Retinal pigment epithelial cell (primary cell): ENCODE data around the gene TTC32.
"Not testable (repeated sequence)": the region's sequence is repeated elsewhere in the genome, so short reads cannot be mapped to it uniquely, and the experiment has no call there.

Experiments used
- DNase-seq: peaks from one replicate; pipeline ENCODE4 v3.0.0-alpha.2; 2010; ENCODE audit warnings: low read depth
- H3K4me3 ChIP-seq: 2 replicates; pipeline ENCODE4 v1.5.1; 2011; ENCODE audit warnings: mild to moderate bottlenecking, low read length, control low read depth, moderate library complexity
- CTCF ChIP-seq: conservative IDR thresholded peaks from 2 replicates; pipeline ENCODE4 v1.5.1; 2011; ENCODE audit warnings: low read depth, low read length, control low read depth, inconsistent platforms

Gene TTC32

GRCh38 chr2:19897623-19898245 is 4.0 kb downstream of the TTC32 start:
- no peak overlapping the region for H3K4me3 ChIP-seq
- DNase-seq = no peak
- no peak for TF ChIP-seq CTCF

- TF ChIP-seq CTCF = no peak
- DNase-seq = no peak
- H3K4me3 ChIP-seq = no peak overlapping the region
These were observed 6.2 kb downstream of the TTC32 start for GRCh38 chr2:19895535-19895934.

GRCh38 chr2:19894134-19894792 is 7.5 kb downstream of the TTC32 start:
- no peak for TF ChIP-seq CTCF
- no peak overlapping the region for H3K4me3 ChIP-seq
- DNase-seq = no peak

- no peak for TF ChIP-seq CTCF
- DNase-seq = no peak
- no peak overlapping the region for H3K4me3 ChIP-seq
These were observed 8.2 kb downstream of the TTC32 start for GRCh38 chr2:19893520-19894133.

GRCh38 chr2:19891971-19892370 is 9.8 kb downstream of the TTC32 start:
- H3K4me3 ChIP-seq, DNase-seq: not testable (repeated sequence)

- no peak for TF ChIP-seq CTCF
- no peak for DNase-seq
- H3K4me3 ChIP-seq = no peak overlapping the region
These were observed 11.7 kb downstream of the TTC32 start for GRCh38 chr2:19890104-19890503.

GRCh38 chr2:19888831-19889230 is 13.0 kb downstream of the TTC32 start:
- DNase-seq = no peak
- no peak for TF ChIP-seq CTCF
- H3K4me3 ChIP-seq = no peak overlapping the region
